SW480 (cell line): Measurements from ENCODE around the gene CNTD1.
A peak's percentile ranks its signal among the peaks of the same experiment; 100 is the strongest.

Experiments
- DNase-seq: peaks from one replicate; pipeline ENCODE4 v3.0.0-alpha.2; 2016; ENCODE audit warnings: low spot score

The CNTD1 gene

DNA sequence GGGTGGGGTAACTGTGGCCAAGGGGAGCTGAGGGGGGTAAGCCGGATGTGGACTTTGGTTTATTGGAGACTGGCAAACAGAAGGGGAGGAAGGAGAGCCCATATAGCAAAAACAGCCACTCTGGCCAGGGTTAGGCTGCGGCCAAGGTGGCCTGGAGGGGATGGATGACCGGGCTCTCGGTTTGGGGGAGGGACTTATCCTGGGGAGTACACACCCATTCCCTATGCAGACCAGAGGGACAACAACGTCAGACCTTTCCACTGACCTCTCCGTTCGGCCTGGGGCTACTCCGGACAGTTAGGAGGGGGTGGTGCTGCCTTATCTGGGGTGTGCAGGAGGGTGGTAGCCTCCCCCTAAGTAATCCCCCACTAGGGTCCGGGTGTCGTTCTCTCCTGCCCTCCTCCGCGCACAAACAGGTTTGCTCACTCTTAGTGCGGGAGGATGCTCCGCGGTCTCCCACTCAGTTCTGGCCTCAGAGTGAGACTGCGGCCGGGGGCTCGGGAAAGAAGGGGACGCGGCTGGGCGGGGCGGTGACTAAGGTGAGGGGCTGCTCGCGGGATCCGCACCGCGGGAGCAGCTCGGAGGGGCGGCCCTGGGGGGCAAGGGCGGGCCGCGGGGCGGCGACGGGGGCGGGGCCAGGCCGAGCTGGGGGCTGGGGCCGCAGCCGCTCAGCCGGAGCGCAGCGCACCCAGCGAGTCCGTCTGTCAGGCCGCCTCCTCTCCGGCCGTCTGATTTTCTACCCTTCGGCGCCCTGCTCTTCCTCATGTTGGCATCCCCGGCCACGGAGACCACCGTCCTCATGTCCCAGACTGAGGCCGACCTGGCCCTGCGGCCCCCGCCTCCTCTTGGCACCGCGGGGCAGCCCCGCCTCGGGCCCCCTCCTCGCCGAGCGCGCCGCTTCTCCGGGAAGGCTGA, 18.5 kb upstream of the CNTD1 start, which contains the start of gene WNK4:
Gene WNK4, plus strand, starts transcription at position 675 of the 915 bp plus-strand sequence. Its CDS starts 89 bp downstream, at position 764.
- peak; percentile 49 for DNase-seq

DNA sequence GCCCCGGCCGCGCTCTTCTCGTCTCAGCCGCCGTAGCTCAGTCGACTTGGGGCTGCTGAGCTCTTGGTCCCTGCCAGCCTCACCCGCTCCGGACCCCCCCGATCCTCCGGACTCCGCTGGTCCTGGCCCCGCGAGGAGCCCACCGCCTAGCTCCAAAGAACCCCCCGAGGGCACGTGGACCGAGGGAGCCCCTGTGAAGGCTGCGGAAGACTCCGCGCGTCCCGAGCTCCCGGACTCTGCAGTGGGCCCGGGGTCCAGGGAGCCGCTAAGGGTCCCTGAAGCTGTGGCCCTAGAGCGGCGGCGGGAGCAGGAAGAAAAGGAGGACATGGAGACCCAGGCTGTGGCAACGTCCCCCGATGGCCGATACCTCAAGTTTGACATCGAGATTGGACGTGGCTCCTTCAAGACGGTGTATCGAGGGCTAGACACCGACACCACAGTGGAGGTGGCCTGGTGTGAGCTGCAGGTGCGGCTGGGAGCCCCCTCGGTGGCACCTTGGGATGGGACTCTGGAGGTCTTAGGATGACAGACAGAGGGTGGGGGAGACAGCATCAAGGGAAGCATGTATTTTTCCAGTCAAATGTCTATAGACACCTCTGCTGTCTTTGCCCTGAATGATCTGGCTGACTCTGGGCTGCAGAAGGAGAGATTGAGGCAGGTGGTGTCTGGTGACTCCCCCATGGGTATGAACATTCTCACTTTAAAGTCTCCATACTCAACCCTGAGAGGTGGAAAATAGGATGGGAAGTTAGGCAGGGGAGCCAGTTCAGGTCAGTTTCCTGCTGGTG, 17.6 kb upstream of the CNTD1 start:
- DNase-seq, result no peak

DNA sequence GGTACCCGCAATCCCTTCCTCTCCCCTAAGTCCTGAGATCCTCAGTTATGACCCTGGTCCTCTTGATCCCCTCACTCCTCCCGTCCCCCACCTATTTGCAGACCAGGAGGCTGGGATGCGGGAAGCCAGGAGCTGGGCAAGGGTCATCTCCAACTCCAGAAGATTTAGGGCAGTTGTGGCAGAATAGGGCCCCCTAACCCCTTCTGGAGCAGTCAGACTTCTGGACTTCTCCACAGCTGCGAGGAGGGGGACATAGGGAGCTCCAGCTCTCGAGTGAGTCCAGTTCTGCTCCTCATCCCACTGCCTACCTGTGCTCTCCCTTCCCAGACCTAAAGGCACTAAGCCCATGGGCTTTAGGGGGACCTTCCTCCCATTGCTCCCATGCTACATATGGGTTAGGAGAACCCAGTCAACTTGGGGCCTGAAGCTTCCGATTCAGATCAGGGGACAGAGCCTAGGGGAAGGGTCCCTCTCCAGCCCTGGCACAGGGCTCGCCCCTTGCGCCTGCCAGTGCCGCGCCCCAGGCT, 17.0 kb upstream of the CNTD1 start:
- DNase-seq, result no peak

DNA sequence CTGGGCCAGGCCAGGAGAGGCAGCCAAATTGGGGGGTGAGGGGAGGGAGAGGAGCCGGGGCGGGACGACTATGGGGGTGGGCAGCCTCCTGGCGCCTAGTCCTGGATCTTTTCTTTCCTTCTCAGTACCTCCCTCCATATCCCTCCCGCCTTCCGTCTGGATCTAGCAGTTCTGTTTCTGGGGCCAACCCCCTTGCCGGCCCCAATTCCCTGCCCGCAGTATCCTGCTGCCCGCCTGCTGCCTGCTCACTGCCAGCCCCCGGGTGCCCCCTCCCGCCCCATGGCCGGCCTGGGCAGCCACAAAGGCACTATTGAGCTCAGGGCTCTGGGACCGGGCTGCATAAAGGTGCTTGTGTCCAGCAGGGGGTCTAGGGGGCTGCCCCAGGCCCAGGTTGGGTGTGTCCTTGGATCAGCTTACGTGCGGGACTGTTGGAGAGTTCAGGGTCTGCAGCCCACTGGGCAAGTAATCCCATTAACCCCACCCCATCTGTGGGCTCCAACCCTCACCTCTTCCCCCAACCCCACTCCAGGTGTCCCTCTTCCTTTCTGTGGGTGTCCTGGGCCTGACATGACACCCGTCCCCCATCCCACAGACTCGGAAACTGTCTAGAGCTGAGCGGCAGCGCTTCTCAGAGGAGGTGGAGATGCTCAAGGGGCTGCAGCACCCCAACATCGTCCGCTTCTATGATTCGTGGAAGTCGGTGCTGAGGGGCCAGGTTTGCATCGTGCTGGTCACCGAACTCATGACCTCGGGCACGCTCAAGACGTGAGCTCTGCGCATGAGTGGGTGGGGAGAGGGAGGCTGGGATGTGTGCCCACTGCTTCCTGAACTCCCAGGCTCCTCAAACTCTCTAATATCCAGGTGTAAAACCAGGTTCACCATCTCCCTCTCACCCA, 16.2 kb upstream of the CNTD1 start:
- DNase-seq, result no peak

DNA sequence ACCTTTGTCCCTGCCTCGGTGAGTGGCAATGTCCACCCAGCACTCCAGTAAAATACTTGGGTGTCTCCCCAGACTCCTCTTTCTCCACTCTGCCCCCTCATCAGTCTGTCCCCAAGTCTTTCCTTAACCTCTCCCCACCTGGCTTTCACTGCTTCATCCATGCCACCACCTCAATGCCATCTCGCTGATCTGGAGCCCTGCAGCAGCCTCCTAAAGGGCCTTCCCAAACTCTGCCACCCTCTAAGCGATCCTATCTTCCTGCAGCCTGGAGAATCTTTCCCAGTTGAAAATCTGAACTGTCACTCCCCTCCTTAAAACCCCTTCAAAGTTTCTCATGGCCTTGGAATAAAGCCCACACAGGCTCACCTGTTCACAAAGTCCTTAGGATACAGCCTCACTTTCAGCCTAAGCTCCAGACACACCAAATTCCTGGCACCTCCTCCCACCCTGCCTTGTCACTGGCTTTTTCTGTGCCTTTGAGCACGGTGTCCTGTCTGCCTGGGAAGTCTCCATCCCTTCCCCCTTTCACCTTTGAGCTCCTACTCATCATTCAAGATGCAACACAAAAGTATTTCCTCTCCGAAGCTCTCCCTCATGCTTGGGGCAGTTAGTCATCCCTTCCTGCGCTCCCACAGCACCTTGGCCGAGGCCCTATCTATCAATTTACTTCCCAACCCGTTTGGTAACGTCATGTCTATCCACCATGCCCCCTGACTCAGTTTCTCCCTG, 15.4 kb upstream of the CNTD1 start:
- DNase-seq, result peak; percentile 45

DNA sequence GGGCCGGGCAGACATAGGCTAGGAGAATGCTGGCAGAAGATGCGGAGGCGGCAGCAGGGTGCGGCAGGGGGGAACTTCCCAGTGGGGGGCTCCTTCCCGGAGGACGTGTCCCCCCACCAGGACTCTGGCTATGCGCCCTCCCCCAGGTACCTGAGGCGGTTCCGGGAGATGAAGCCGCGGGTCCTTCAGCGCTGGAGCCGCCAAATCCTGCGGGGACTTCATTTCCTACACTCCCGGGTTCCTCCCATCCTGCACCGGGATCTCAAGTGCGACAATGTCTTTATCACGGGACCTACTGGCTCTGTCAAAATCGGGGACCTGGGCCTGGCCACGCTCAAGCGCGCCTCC, 14.9 kb upstream of the CNTD1 start:
- no peak for DNase-seq

DNA sequence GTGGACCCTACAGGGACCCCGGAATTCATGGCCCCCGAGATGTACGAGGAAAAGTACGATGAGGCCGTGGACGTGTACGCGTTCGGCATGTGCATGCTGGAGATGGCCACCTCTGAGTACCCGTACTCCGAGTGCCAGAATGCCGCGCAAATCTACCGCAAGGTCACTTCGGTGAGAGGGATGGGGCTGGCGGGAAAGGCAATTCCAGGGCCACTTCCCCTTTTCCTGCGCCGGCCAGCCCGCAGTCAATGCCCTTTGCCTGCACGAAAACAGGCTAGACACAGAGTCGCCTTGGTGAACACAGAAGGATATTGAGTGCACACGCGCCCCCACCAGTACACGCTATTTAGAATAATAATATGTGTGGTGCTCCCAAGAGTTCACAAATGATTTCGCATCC, 14.3 kb upstream of the CNTD1 start:
- DNase-seq, result no peak

DNA sequence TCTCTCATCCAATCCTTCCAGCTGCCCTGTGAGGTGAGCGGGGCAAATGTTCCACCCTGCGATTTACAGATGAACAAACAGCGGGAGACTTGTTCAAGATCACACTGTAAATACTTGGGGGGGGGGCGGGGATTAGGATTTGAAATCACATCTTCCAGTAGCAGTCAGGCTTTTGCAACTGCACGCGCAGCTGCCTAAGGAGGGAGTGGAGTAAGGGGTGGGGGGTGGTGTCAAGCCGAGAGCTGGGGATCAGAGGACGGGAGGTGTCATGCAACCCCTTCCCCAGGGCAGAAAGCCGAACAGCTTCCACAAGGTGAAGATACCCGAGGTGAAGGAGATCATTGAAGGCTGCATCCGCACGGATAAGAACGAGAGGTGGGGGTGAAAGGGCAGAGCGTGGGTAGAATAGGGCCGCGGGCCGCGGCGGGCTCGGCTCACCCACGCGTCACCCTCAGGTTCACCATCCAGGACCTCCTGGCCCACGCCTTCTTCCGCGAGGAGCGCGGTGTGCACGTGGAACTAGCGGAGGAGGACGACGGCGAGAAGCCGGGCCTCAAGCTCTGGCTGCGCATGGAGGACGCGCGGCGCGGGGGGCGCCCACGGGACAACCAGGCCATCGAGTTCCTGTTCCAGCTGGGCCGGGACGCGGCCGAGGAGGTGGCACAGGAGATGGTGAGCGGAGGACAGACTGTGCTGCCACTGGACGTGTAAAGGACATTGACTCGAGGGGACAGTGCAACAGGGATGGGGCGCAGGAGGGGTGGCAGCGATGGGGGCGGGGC, 13.7 kb upstream of the CNTD1 start:
- no peak for DNase-seq

DNA sequence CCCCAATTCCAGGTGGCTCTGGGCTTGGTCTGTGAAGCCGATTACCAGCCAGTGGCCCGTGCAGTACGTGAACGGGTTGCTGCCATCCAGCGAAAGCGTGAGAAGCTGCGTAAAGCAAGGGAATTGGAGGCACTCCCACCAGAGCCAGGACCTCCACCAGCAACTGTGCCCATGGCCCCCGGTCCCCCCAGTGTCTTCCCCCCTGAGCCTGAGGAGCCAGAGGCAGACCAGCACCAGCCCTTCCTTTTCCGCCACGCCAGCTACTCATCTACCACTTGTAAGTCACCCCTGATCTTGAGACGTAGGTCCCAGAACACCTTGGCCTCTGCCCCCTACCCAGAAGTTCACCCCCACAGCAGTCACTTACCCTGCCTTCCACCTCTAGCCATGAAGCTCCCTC, 11.4 kb upstream of the CNTD1 start:
- no peak for DNase-seq

DNA sequence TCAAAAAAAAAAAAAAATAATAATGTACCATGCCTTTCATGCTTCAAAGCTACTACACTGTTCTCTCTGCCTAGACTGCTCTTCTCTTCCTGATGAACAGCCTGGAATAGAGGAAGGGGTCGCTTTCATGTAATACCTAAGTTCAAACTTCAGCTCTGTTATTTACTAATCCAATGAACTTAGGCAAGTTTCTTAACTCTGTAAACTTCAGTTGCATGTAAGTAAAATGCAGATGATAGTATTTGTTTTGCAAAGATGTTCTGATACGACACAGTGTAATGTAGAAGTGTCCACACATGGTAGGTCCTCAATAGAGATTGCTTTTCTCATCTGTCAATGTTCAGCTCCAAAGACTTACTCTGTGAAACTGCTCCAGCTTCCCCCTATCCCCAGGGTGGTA, 6.7 kb upstream of the CNTD1 start:
- DNase-seq, result no peak

DNA sequence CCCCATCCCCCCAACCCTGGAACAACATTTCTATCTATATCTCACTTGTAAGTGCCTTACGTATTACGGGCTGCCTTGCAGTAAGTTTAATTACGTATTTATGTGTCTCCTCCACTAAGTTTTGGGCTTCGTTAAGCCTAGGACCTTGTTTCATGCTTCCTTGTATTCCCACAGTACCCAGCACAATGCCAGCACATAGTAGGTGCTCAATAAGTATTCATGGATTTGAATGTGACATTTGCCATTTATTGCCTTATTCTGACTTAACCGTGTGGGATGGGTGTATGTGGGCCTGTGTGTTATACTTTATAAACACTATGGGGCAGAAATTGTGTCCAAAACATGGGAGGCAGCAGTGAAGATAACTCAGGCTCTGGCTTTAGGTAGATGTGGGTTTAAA, 6.1 kb upstream of the CNTD1 start:
- no peak for DNase-seq

DNA sequence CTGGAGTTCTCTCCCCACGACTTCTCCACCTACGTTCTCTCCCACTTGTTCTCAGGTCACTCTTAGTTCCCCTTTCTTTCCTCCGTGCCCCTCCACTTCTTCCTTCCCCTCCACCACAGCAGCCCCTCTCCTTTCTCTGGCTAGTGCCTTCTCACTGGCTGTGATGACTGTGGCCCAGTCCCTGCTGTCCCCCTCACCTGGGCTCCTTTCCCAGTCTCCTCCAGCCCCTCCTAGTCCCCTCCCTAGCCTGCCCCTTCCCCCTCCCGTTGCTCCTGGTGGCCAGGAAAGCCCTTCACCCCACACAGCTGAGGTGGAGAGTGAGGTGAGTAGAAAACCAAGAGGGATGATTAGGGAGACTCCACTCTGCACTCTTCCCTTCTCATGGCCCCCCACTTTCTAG, 3.6 kb upstream of the CNTD1 start:
- no peak for DNase-seq

DNA sequence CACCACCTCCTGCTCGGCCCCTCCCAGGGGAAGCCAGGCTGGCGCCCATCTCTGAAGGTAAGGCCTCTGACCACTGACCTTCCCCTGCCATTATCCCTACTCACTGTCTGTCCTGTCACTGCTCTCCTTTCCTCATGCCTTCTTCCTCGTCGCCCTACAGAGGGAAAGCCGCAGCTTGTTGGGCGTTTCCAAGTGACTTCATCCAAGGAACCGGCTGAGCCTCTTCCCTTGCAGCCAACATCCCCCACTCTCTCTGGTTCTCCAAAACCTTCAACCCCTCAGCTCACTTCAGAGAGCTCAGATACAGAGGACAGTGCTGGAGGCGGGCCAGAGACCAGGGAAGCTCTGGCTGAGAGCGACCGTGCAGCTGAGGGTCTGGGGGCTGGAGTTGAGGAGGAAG, 3.2 kb upstream of the CNTD1 start:
- no peak for DNase-seq

DNA sequence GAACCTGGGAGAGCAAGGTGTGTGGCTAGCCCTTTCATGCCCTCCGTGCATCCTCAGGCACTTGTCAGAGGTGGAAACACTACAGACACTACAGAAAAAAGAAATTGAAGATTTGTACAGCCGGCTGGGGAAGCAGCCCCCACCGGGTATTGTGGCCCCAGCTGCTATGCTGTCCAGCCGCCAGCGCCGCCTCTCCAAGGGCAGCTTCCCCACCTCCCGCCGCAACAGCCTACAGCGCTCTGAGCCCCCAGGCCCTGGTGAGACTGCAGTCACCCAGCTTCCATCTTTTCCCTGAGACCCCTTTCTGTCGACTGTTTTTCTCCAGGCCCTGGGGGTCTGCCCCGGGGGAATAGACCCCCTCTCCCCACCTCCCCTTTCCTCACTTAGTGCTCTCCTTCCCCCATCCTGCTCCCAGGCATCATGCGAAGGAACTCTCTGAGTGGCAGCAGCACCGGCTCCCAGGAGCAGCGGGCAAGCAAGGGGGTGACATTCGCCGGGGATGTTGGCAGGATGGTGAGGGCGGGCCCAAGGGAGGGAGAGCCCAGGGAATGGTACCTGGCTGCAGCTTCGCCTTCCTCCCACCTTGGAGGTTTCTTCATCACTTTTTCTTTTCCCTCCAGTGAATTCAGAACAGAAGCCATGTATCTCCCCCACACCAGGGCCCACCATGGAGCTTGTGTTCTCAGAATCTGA, 2.4 kb upstream of the CNTD1 start:
- no peak for DNase-seq

DNA sequence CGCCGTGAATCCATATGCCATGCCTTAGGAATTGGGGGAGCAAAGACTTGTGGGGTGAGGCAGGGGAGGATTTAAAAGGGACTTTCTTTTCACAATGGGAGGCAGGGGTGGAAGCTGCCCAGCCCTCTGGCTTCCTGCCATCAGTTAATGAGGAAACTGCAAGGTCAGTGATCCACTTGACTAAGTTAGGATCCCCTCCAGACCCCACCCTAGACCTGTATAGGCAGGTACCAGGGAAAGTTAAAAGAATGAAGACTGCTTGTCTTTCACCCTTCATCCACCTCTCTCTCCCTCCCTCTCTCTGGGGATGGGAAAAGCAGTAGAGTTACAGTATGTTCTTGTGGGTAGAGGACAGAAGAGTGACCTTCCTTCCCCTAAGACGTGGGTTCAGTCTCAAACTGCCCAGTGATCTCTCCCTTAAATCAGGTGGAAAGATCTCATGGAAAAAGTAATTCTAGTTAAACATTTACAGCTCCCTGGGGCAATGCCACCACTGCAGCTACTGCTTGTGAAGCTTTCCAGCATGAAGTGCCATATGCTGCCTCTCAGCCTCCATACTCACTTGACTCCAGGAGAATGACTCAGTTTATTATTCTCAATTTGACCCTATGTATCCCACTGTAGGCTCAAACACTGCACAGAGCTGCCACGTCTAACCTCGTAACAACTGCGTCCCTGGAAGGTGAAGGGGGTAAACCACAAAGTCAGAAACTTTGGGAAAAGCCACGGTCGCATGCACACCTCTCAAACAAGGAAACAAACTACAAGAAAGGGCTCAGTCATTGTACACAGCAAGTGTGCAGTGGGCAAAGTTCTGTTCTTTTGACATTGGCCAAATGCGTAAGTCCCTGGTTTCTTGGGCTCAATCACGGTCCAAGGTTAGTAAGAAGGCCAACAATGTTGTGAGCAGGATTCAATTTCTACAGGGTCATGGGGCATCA, 1.3 kb upstream of the CNTD1 start:
- DNase-seq, result no peak

DNA sequence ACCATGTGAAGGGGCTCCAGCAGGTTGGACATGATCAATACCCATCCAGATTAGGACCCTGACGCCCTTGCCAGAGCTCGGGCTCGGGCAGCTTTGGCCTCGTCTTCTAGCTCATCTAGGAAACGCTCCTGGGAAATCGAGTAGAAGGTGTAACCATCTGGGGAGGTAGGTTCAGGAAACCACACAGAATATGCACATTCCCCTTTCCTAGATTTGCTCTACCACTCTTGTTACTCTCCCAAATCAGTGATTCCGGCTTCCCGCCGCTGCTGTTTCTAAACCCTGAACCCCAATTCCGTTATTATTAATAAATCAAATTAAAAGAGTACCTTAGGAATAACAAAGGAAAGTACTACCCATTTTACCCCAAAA, 664 bp upstream of the CNTD1 start:
- no peak for DNase-seq

DNA sequence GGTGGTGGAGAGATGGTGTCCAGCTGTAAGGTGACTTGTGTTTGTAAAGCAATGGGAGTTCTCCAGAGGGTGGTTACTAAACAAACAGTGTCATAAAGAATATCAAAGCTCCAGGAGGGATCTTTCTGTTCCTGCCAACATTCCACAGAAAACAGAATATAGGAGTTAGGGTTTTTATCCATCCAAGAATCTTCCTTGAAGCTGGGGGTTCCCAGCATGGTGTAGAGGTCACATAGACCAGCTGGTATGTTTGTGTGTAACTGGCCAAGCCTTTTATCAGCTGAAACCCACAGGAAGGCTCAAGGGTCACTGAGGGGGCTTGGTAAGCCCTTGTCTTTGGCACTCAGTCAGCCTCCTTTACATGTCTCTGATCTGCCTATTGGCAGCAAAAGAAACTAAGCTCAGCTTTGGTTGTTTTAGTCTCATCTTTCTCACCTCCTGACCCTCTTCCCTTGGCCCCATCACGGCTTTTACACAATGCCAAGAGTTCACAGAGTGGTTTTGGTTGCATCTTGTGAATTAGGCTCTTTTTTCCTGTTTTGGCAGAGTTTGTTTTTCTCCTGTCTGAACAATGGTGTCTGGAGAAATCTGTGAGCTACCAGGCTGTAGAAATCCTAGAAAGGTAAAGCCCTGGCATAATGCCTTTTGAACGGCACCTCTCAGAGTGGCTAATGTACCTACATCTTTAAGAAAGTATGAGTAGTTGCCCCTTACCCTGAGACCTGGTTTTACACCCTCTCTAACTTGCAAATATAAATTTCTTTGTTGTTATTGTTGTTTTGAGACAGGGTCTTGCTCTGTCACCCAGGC, 4.6 kb downstream of the CNTD1 start:
- DNase-seq, result no peak

DNA sequence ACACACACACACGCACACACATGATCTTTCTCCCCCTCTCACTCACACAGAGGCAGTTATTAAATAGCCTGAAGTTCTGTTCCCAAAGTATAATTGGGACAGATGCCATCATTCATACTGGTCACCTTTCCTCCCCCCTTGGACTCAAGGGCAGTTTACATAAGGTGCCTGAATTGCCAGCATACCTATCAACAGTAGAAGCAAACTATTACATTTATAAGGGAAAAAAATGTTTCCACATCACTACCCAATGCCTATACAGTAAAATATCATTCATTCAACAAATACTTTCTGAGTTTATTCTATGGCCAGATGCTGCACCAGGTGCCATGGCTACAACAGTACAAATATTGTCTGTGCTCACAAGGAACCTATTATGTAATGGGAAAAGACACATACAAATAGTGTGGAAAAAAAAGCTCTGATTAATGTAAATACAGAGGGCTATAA, 6.3 kb downstream of the CNTD1 start:
- DNase-seq, result no peak
